Effector memory CD4-positive, alpha-beta T cell (primary cell): ENCODE results near the gene EFCAB11.
"Not testable (repeated sequence)": the region's sequence is repeated elsewhere in the genome, so short reads cannot be mapped to it uniquely, and the experiment has no call there.

Experiments
- DNase-seq, 3 donors: peaks; one replicate each; pipeline ENCODE4 v3.0.0-alpha.2; 2020
- H3K27ac ChIP-seq: 2 replicates; pipeline ENCODE4 v1.7.0; 2013; ENCODE audit warnings: mild to moderate bottlenecking, low read length, moderate library complexity; ENCODE audit not compliant: insufficient read depth, poor library complexity, severe bottlenecking
- H3K27me3 ChIP-seq: replicated peaks from 2 replicates; pipeline ENCODE4 v1.7.0; 2013; ENCODE audit warnings: mild to moderate bottlenecking, low read length; ENCODE audit not compliant: insufficient read depth, control insufficient read depth, poor library complexity, severe bottlenecking
- H3K36me3 ChIP-seq: 2 replicates; pipeline ENCODE4 v1.7.0; 2013; ENCODE audit warnings: mild to moderate bottlenecking, low read length, moderate library complexity; ENCODE audit not compliant: control insufficient read depth, insufficient read depth
- H3K4me1 ChIP-seq: 2 replicates; pipeline ENCODE4 v1.7.0; 2013; ENCODE audit warnings: low read length, mild to moderate bottlenecking; ENCODE audit not compliant: control insufficient read depth, insufficient read depth, poor library complexity, severe bottlenecking
- H3K4me3 ChIP-seq: 2 replicates; pipeline ENCODE4 v1.7.0; 2013; ENCODE audit warnings: low read length, low read depth, mild to moderate bottlenecking; ENCODE audit not compliant: insufficient read depth, poor library complexity, severe bottlenecking
- H3K9me3 ChIP-seq: 2 replicates; pipeline ENCODE4 v1.7.0; 2013; ENCODE audit warnings: mild to moderate bottlenecking, low read length, moderate library complexity; ENCODE audit not compliant: control insufficient read depth

The EFCAB11 gene

GRCh38 chr14:89903340-89903952 is 51.1 kb downstream of the EFCAB11 start:
- Histone ChIP-seq H3K9me3 (no peaks in the 10 kb centered on the region), H3K4me3 (no peak overlapping the region), H3K27me3 (no peaks in the 10 kb centered on the region), H3K4me1 (peaks cover 5% of the 10 kb centered on the region), H3K27ac (no peak overlapping the region), H3K36me3 (no peaks in the 10 kb centered on the region)
- no peak for DNase-seq

GRCh38 chr14:89902881-89903280 is 51.6 kb downstream of the EFCAB11 start:
- Histone ChIP-seq H3K9me3 (no peaks in the 10 kb centered on the region), H3K36me3 (no peaks in the 10 kb centered on the region), H3K27ac (no peak overlapping the region), H3K27me3 (no peaks in the 10 kb centered on the region), H3K4me1 (peaks cover 5% of the 10 kb centered on the region), H3K4me3 (no peak overlapping the region)
- no peak for DNase-seq

- Histone ChIP-seq H3K4me3 (no peak overlapping the region), H3K27ac (no peak overlapping the region), H3K36me3 (no peaks in the 10 kb centered on the region), H3K4me1 (peaks cover 5% of the 10 kb centered on the region), H3K9me3 (no peaks in the 10 kb centered on the region), H3K27me3 (no peaks in the 10 kb centered on the region)
- no peak for DNase-seq
Observed at GRCh38 chr14:89900802-89901201, 53.7 kb downstream of the EFCAB11 start.

- Histone ChIP-seq H3K9me3 (no peaks in the 10 kb centered on the region), H3K4me1 (peaks cover 5% of the 10 kb centered on the region), H3K27me3 (no peaks in the 10 kb centered on the region), H3K4me3 (no peak overlapping the region), H3K27ac (no peak overlapping the region), H3K36me3 (no peaks in the 10 kb centered on the region)
- DNase-seq, result no peak
Observed at GRCh38 chr14:89899917-89900663, 54.4 kb downstream of the EFCAB11 start.

- Histone ChIP-seq H3K27me3 (no peaks in the 10 kb centered on the region), H3K4me3 (no peak overlapping the region), H3K9me3 (no peaks in the 10 kb centered on the region), H3K27ac (no peak overlapping the region), H3K36me3 (no peaks in the 10 kb centered on the region), H3K4me1 (peaks cover 5% of the 10 kb centered on the region)
- no peak for DNase-seq
Observed at GRCh38 chr14:89899291-89899690, 55.2 kb downstream of the EFCAB11 start.

GRCh38 chr14:89893388-89893787 is 61.1 kb downstream of the EFCAB11 start:
- H3K27me3 ChIP-seq, DNase-seq, H3K4me1 ChIP-seq, H3K4me3 ChIP-seq, H3K36me3 ChIP-seq, H3K9me3 ChIP-seq, H3K27ac ChIP-seq: not testable (repeated sequence)

GRCh38 chr14:89892953-89893352 is 61.6 kb downstream of the EFCAB11 start:
- H3K4me3 ChIP-seq, result no peak overlapping the region
- H3K27me3 ChIP-seq, result no peaks in the 10 kb centered on the region
- no peak for DNase-seq
- no peaks in the 10 kb centered on the region for H3K4me1 ChIP-seq
- H3K27ac ChIP-seq, result no peak overlapping the region
- no peaks in the 10 kb centered on the region for H3K9me3 ChIP-seq
- no peaks in the 10 kb centered on the region for H3K36me3 ChIP-seq

- not testable (repeated sequence) for H3K9me3 ChIP-seq, H3K27ac ChIP-seq, H3K4me1 ChIP-seq, DNase-seq, H3K27me3 ChIP-seq, H3K36me3 ChIP-seq, H3K4me3 ChIP-seq
Observed at GRCh38 chr14:89891721-89892120, 62.8 kb downstream of the EFCAB11 start.

GRCh38 chr14:89891055-89891454 is 63.5 kb downstream of the EFCAB11 start:
- H3K9me3 ChIP-seq, result no peaks in the 10 kb centered on the region
- no peak for DNase-seq
- no peaks in the 10 kb centered on the region for H3K4me1 ChIP-seq
- H3K36me3 ChIP-seq, result no peaks in the 10 kb centered on the region
- H3K27me3 ChIP-seq, result no peaks in the 10 kb centered on the region
- H3K27ac ChIP-seq, result no peak overlapping the region
- no peak overlapping the region for H3K4me3 ChIP-seq

GRCh38 chr14:89890589-89890988 is 63.9 kb downstream of the EFCAB11 start:
- H3K4me1 ChIP-seq, result no peaks in the 10 kb centered on the region
- H3K9me3 ChIP-seq, result no peaks in the 10 kb centered on the region
- H3K4me3 ChIP-seq, result no peak overlapping the region
- DNase-seq, result no peak
- no peaks in the 10 kb centered on the region for H3K27me3 ChIP-seq
- H3K36me3 ChIP-seq, result no peaks in the 10 kb centered on the region
- no peak overlapping the region for H3K27ac ChIP-seq
